Lung (tissue), 12 donors: ENCODE data around the gene LDLRAP1. TPM values are rescaled to one million over a fixed set of nuclear protein-coding genes. Genes with fewer than 3 reads are reported as not detected.

Source experiments
- ATAC-seq: fragments of 200-7000 bp; cut with Tn5 transposase; one replicate; pipeline ENCODE4 v1.9.1; 2020; ENCODE audit warnings: moderate number of reproducible peaks; ENCODE audit not compliant: insufficient read depth, low FRiP score
- DNase-seq, 3 donors: peaks; one replicate each; pipeline ENCODE4 v3.0.0-alpha.2; 2013 to 2017
- H3K27ac ChIP-seq, 2 donors: one replicate each; pipeline ENCODE4 v1.5.1; 2013; ENCODE audit warnings: mild to moderate bottlenecking in 2 of 2, moderate library complexity in 2 of 2, control low read depth in 1 of 2, inconsistent platforms in 1 of 2, low read depth in 1 of 2, low read length in 1 of 2
- H3K27me3 ChIP-seq, 3 donors: one replicate each; pipeline ENCODE4 v1.5.1; 2013; ENCODE audit warnings: low read length in 2 of 3; ENCODE audit not compliant: control insufficient read depth in 3 of 3, insufficient read depth in 3 of 3
- H3K36me3 ChIP-seq, 4 donors: one replicate each; pipeline ENCODE4 v1.5.1; 2013; ENCODE audit warnings: low read length in 4 of 4, mild to moderate bottlenecking in 1 of 4, moderate library complexity in 1 of 4; ENCODE audit not compliant: control insufficient read depth in 4 of 4, insufficient read depth in 4 of 4
- H3K4me1 ChIP-seq, 5 donors: one replicate each; pipeline ENCODE4 v1.5.1; 2013; ENCODE audit warnings: low read length in 5 of 5, mild to moderate bottlenecking in 2 of 5, moderate library complexity in 1 of 5; ENCODE audit not compliant: control insufficient read depth in 5 of 5, insufficient read depth in 5 of 5
- H3K4me3 ChIP-seq: one replicate; pipeline ENCODE4 v1.5.1; 2013; ENCODE audit warnings: mild to moderate bottlenecking, control low read depth, moderate library complexity
- H3K9ac ChIP-seq, 2 donors: one replicate each; pipeline ENCODE4 v1.5.1; 2013; ENCODE audit warnings: low read length in 2 of 2, control low read depth in 1 of 2; ENCODE audit not compliant: insufficient read depth in 1 of 2
- H3K9me3 ChIP-seq, 4 donors: one replicate each; pipeline ENCODE4 v1.5.1; 2013; ENCODE audit warnings: low read length in 3 of 4, mild to moderate bottlenecking in 1 of 4, moderate library complexity in 1 of 4; ENCODE audit not compliant: control insufficient read depth in 4 of 4, insufficient read depth in 3 of 4
- CTCF ChIP-seq: IDR thresholded peaks from 2 replicates; pipeline ENCODE4 v1.5.1; 2012; ENCODE audit warnings: mild to moderate bottlenecking; ENCODE audit errors: control extremely low read depth, extremely low read depth
- WGBS, 2 donors: extraction: QIAGEN DNeasy Blood & Tissue Kit; methylation state at CpG; one replicate each; pipeline ENCODE4 v1.1.7; 2013; 5-methylcytosine and 5-hydroxymethylcytosine counted together
- polyA plus RNA-seq, 2 donors: library from polyadenylated mRNA; stranded (reverse); fragments of 200-250 nt; gene quantifications; one replicate each; pipeline ENCODE4 v1.2.1, GENCODE V29; 2013
- total RNA-seq, 2 donors: library from RNA; depleted of rRNA in 1 of 2; stranded (reverse); fragments of >200 nt in 1 of 2; gene quantifications; one replicate each; pipeline ENCODE4 v1.2.1, GENCODE V29; 2014 to 2021
- donor health status: control.
- donor health status: control.
- donor health status: Bipolar disorder and iron deficiency.
- donor health status: healthy.
- donor health status: DM: yes; HTN: yes; CAD: no.

The LDLRAP1 gene
- total and polyA plus RNA-seq, 4 donors, result 15.2 to 23.4 (median 18.3) TPM

- Histone ChIP-seq H3K27me3 (no peaks in the 10 kb centered on the region), H3K9ac (no peak overlapping the region), H3K4me3 (no peak overlapping the region), H3K9me3 (no peaks in the 10 kb centered on the region), H3K27ac (no peak overlapping the region), H3K4me1 (peaks cover 7 to 55% (median 13%) of the 10 kb centered on the region in 5 donors), H3K36me3 (peaks cover 0 to 9% (median 3%) of the 10 kb centered on the region in 4 donors)
- ATAC-seq (no peak), DNase-seq (no peak)
- no peak for TF ChIP-seq CTCF
- 75 to 84% methylated on average over 14 of the region's 14 CpGs for WGBS, 2 donors
These were observed 11.7 kb downstream of the LDLRAP1 start for GRCh38 chr1:25554886-25555752.

GRCh38 chr1:25555753-25556092, 12.3 kb downstream of the LDLRAP1 start:
- peaks cover 0 to 9% (median 3%) of the 10 kb centered on the region in 4 donors for H3K36me3 ChIP-seq
- WGBS, 2 donors, result 92 to 93% methylated on average over 5 of the region's 5 CpGs
- no peaks in the 10 kb centered on the region for H3K9me3 ChIP-seq
- ATAC-seq, result no peak
- H3K27ac ChIP-seq, result peak overlapping the region in 1 of 2 donors; percentile 4
- H3K4me1 ChIP-seq, result peaks cover 2 to 53% (median 7%) of the 10 kb centered on the region in 5 donors
- no peak for TF ChIP-seq CTCF
- DNase-seq, result no peak
- no peaks in the 10 kb centered on the region for H3K27me3 ChIP-seq
- H3K4me3 ChIP-seq, result no peak overlapping the region
- H3K9ac ChIP-seq, result no peak overlapping the region

- peaks cover 0 to 9% (median 3%) of the 10 kb centered on the region in 4 donors for H3K36me3 ChIP-seq
- H3K4me1 ChIP-seq, result peaks cover 0 to 52% (median 3%) of the 10 kb centered on the region in 5 donors
- no peaks in the 10 kb centered on the region for H3K27me3 ChIP-seq
- no peak overlapping the region for H3K4me3 ChIP-seq
- no peak for DNase-seq
- no peak for ATAC-seq
- no peaks in the 10 kb centered on the region for H3K9me3 ChIP-seq
- no peak overlapping the region for H3K9ac ChIP-seq
- peak overlapping the region in 1 of 2 donors; percentile 49 for H3K27ac ChIP-seq
- no peak for TF ChIP-seq CTCF
- WGBS, 2 donors, result 84 to 90% methylated on average over 11 of the region's 11 CpGs
These were observed 12.8 kb downstream of the LDLRAP1 start for GRCh38 chr1:25556132-25556670.
